Ishikawa (cell line): ENCODE data around the gene UBE2I.
A peak's percentile ranks its signal among the peaks of the same experiment; 100 is the strongest.

Experiments used
- CEBPB ChIP-seq: IDR thresholded peaks from 2 replicates; pipeline ENCODE4 v1.6.1; 2012
- CREB1 ChIP-seq: IDR thresholded peaks from 2 replicates; pipeline ENCODE4 v1.6.1; 2012; ENCODE audit warnings: low read depth
- EGR1 ChIP-seq: IDR thresholded peaks from 2 replicates; pipeline ENCODE4 v1.6.1; 2012
- EP300 ChIP-seq: IDR thresholded peaks from 2 replicates; pipeline ENCODE4 v1.6.1; 2012; ENCODE audit warnings: borderline replicate concordance
- FOXM1 ChIP-seq: IDR thresholded peaks from 2 replicates; pipeline ENCODE4 v1.6.1; 2012; ENCODE audit warnings: low read depth, borderline replicate concordance
- NFIC ChIP-seq: IDR thresholded peaks from 2 replicates; pipeline ENCODE4 v1.6.1; 2012
- RAD21 ChIP-seq: IDR thresholded peaks from 2 replicates; pipeline ENCODE4 v1.6.1; 2012; ENCODE audit warnings: low read depth
- TAF1 ChIP-seq: IDR thresholded peaks from 2 replicates; pipeline ENCODE4 v1.6.1; 2012; ENCODE audit warnings: low read depth, mild to moderate bottlenecking
- TCF12 ChIP-seq: IDR thresholded peaks from 2 replicates; pipeline ENCODE4 v1.6.1; 2012; ENCODE audit warnings: low read depth
- TEAD4 ChIP-seq: IDR thresholded peaks from 2 replicates; pipeline ENCODE4 v1.6.1; 2012
- YY1 ChIP-seq: IDR thresholded peaks from 2 replicates; pipeline ENCODE4 v1.6.1; 2012; ENCODE audit warnings: low read depth
- ZBTB7A ChIP-seq: IDR thresholded peaks from 2 replicates; pipeline ENCODE4 v1.6.1; 2012; ENCODE audit warnings: low read depth
- TF ChIP-seq, protein P1 (sequence below): IDR thresholded peaks from 2 replicates; pipeline ENCODE4 v1.6.1; 2012; ENCODE audit warnings: low read depth, mild to moderate bottlenecking
- TF ChIP-seq, protein P2 (sequence below): IDR thresholded peaks from 2 replicates; pipeline ENCODE4 v1.6.1; 2012
- TF ChIP-seq, protein P3 (sequence below): IDR thresholded peaks from 2 replicates; pipeline ENCODE4 v1.6.1; 2012

Gene UBE2I

DNA sequence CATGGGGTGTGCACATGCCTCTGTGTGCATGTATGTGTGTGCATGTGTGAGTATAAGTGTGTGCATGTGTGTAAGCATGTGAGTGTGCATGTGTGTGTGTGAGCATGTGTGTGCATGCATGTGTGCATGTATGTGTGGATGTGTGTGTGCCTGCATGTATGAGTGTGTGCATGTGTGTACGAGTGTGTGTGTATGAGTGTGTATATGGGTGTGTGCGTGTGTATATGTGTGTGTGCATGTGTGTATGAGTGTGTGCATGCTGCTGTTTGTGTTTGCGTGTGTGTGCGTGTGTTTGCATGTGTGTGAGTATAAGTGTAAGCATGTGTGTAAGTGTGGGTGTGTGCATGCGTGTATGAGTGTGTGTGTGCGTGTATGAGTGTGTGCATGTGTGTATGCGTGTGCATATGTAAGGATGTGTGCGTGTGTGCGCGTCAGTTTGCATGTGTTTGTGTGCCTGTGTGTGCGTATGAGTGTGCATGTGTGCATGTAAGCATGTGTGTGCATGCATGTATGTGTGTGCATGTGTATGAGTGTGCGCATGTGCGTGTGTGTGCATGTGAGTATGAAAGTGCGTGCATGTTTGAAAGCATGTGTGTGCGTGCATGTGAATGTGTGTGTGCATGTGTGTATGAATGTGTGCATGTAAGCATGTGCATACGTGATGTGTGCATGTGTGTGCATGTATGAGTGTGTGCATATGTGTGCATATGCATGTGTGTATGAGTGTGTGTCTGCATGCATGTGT, 44.9 kb upstream of the UBE2I start:
- TF ChIP-seq NFIC = no peak
- no peak for TF ChIP-seq EP300
- TF ChIP-seq, protein P1, sequence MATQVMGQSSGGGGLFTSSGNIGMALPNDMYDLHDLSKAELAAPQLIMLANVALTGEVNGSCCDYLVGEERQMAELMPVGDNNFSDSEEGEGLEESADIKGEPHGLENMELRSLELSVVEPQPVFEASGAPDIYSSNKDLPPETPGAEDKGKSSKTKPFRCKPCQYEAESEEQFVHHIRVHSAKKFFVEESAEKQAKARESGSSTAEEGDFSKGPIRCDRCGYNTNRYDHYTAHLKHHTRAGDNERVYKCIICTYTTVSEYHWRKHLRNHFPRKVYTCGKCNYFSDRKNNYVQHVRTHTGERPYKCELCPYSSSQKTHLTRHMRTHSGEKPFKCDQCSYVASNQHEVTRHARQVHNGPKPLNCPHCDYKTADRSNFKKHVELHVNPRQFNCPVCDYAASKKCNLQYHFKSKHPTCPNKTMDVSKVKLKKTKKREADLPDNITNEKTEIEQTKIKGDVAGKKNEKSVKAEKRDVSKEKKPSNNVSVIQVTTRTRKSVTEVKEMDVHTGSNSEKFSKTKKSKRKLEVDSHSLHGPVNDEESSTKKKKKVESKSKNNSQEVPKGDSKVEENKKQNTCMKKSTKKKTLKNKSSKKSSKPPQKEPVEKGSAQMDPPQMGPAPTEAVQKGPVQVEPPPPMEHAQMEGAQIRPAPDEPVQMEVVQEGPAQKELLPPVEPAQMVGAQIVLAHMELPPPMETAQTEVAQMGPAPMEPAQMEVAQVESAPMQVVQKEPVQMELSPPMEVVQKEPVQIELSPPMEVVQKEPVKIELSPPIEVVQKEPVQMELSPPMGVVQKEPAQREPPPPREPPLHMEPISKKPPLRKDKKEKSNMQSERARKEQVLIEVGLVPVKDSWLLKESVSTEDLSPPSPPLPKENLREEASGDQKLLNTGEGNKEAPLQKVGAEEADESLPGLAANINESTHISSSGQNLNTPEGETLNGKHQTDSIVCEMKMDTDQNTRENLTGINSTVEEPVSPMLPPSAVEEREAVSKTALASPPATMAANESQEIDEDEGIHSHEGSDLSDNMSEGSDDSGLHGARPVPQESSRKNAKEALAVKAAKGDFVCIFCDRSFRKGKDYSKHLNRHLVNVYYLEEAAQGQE = no peak
- TF ChIP-seq RAD21 = no peak
- TF ChIP-seq ZBTB7A = no peak
- no peak for TF ChIP-seq YY1
- no peak for TF ChIP-seq CREB1
- no peak for TF ChIP-seq FOXM1
- no peak for TF ChIP-seq TEAD4
- TF ChIP-seq TAF1 = no peak
- TF ChIP-seq CEBPB = no peak
- TF ChIP-seq, protein P2, sequence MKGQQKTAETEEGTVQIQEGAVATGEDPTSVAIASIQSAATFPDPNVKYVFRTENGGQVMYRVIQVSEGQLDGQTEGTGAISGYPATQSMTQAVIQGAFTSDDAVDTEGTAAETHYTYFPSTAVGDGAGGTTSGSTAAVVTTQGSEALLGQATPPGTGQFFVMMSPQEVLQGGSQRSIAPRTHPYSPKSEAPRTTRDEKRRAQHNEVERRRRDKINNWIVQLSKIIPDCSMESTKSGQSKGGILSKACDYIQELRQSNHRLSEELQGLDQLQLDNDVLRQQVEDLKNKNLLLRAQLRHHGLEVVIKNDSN = no peak
- TF ChIP-seq, protein P3, sequence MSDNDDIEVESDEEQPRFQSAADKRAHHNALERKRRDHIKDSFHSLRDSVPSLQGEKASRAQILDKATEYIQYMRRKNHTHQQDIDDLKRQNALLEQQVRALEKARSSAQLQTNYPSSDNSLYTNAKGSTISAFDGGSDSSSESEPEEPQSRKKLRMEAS = no peak
- no peak for TF ChIP-seq TCF12
- TF ChIP-seq EGR1 = no peak

DNA sequence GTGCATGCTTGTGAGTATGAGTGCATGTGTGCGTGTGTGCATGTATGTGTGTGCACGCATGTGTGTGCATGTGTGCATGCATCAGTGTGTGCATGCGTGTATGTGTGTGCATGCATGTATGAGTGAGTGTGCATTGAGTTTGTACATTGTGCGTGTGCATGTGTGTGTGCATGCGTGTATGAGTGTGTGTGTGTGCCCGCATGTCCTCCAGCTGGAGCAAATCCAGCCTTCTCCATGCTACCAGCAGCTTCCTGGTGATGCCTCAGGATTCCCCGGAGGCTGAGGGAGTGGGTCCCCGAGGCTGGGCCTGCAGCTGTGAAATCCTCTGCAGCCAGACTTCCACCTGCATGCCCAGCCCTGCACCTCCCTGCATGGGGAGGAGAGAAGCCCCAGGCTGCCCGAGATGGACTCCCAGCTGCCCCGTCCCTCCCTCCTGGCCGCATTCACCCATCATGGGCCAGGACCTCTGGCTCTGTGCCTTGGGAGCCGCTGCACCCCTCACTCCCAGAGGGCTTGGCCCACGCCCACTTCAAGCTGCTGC, 44.3 kb upstream of the UBE2I start:
- no peak for TF ChIP-seq NFIC
- TF ChIP-seq, protein P2 = no peak
- TF ChIP-seq TEAD4 = no peak
- no peak for TF ChIP-seq RAD21
- TF ChIP-seq, protein P1 = no peak
- no peak for TF ChIP-seq TAF1
- TF ChIP-seq EGR1 = no peak
- TF ChIP-seq EP300 = no peak
- no peak for TF ChIP-seq TCF12

DNA sequence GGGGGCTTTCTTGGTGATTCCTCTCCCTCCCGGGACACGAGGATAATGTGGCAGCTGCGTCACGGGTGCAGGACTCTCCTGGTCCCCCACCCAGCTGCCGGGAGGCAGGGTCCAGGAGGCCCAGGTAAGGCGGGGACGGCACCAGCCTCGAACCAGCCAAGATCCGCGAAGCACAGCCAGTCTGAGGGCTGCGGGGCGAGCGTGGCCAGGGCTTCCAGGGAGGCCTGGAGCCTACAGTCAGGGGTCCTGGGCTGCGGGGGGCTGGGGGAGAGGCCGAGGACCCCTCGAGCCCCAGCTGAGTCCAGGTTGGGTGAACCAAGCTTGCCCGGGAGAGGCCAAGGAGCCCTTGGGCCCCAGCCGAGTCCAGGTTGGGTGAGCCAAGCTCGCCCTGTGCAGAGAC, 43.6 kb upstream of the UBE2I start:
- no peak for TF ChIP-seq TAF1

DNA sequence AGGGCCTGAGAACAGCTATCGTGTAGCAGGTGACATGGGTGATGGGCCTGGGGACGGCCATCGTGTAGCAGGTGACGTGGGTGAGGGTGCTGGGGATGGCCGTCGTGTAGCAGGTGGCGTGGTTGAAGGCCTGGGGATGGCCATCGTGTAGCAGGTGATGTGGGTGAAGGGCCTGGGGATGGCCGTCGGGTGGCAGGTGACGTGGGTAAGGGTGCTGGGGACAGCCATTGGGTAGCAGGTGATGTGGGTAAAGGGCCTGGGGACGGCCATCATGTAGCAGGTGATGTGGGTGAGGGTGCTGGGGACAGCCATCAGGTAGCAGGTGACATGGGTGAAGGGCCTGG, 38.1 kb upstream of the UBE2I start:
- TF ChIP-seq, protein P2 = no peak
- no peak for TF ChIP-seq YY1
- TF ChIP-seq, protein P3 = no peak
- no peak for TF ChIP-seq TAF1
- TF ChIP-seq FOXM1 = no peak
- TF ChIP-seq NFIC = no peak
- no peak for TF ChIP-seq TEAD4
- TF ChIP-seq CEBPB = no peak

DNA sequence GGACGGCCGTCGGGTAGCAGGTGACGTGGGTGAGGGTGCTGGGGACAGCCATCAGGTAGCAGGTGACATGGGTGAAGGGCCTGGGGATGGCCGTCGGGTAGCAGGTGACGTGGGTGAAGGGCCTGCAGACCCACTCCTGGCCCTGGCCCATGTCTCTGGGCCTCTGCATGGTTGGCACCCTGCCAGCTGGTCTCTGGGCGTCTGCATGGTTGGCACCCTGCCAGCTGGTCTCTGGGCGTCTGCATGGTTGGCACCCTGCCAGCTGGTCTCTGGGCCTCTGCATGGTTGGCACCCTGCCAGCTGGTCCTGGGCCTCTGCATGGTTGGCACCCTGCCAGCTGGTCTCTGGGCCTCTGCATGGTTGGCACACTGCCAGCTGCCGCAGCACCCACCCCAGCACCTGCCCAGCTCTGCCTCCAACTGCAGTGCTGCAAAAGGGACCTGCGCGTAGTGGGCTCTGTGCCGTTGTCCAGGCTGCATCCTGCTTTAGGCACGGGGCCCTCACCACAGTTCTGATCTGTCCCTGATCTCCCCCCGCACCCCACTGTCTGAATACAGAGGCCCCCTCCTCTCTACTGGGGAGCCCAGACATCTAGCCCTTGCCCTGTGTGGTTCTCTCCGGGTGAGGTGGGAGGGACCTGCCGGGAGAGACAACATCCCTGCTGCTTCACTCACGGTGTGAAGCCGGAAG, 37.6 kb upstream of the UBE2I start:
- TF ChIP-seq TEAD4 = peak; percentile 60; the same call in 1 of the 2 replicates
- TF ChIP-seq NFIC = peak; percentile 100
- TF ChIP-seq, protein P3 = peak; percentile 59; the same call in 1 of the 2 replicates
- TF ChIP-seq TCF12 = peak; percentile 84
- peak; percentile 65; the same call in 1 of the 2 replicates for TF ChIP-seq EP300
- TF ChIP-seq ZBTB7A = peak; percentile 61
